Ovary (tissue), 3 donors: ENCODE data around the gene CHMP4A.

Experiments
- EP300 ChIP-seq: sonication (generic); formaldehyde crosslinking; IDR thresholded peaks from one replicate; pipeline ENCODE4 v1.6.1; 2017; ENCODE audit warnings: antibody characterized with exemption
- POLR2A ChIP-seq: fragments of 450-650 bp; IDR thresholded peaks from one replicate; pipeline ENCODE4 v1.6.1; 2017; ENCODE audit warnings: antibody characterized with exemption, mild to moderate bottlenecking, moderate library complexity
- TF ChIP-seq, protein P1 (sequence below), 3 donors: fragments of 450-650 bp in 2 of 3; fragments of 200-600 bp in 1 of 3; IDR thresholded peaks; one replicate each; pipeline versions ENCODE4 v1.5.1 to v1.8.0; 2016 to 2022; ENCODE audit warnings: antibody characterized with exemption in 3 of 3, mild to moderate bottlenecking in 1 of 3
- donor health status: DM: no; HTN: no; CAD: no.

- no peak for TF ChIP-seq EP300
- TF ChIP-seq POLR2A, result no peak
- TF ChIP-seq, protein P1, sequence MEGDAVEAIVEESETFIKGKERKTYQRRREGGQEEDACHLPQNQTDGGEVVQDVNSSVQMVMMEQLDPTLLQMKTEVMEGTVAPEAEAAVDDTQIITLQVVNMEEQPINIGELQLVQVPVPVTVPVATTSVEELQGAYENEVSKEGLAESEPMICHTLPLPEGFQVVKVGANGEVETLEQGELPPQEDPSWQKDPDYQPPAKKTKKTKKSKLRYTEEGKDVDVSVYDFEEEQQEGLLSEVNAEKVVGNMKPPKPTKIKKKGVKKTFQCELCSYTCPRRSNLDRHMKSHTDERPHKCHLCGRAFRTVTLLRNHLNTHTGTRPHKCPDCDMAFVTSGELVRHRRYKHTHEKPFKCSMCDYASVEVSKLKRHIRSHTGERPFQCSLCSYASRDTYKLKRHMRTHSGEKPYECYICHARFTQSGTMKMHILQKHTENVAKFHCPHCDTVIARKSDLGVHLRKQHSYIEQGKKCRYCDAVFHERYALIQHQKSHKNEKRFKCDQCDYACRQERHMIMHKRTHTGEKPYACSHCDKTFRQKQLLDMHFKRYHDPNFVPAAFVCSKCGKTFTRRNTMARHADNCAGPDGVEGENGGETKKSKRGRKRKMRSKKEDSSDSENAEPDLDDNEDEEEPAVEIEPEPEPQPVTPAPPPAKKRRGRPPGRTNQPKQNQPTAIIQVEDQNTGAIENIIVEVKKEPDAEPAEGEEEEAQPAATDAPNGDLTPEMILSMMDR (IDR thresholded peaks at IDR 0.05), result no peak
Measured at GRCh38 chr14:24177891-24178290, 35.4 kb downstream of the CHMP4A start.
